ENCODE measurements around the gene DDIT3.

DNA sequence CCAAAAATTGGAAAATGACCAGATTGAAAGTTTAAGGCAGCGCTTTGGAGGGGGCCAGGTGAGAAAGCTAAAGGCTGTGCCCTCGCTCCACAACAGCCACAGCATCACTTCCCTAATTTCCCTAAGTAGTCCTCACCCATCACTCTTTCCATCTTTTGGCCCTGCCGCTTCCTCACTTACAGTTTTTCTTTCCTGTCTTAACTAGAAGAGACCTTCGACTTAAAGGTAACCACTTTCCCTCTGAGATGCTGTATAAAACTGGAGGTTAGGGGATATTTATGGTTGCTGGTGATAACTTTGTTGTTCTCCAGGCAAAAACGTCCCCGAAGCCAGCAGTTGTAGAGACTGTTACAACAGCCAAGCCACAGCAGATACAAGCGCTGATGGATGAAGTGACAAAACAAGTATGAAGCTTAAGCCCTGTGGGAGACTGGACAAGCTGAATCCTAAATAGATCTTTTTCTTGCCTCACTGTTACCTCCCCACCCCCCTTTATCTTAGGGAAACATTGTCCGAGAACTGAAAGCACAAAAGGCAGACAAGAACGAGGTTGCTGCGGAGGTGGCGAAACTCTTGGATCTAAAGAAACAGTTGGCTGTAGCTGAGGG, 4.3 kb downstream of the DDIT3 start:
- TF ChIP-seq SP1 (CRISPR knock-in tag; conservative IDR thresholded peaks at IDR 0.05) (no peak), E2F1 (CRISPR knock-in tag; IDR thresholded peaks at IDR 0.05) (no peak), E2F5 (CRISPR knock-in tag; IDR thresholded peaks at IDR 0.05) (no peak), PRRX2 (CRISPR knock-in tag; IDR thresholded peaks at IDR 0.05) (no peak; the same call in 1 of the 2 replicates), NR1H2 (CRISPR knock-in tag; IDR thresholded peaks at IDR 0.05) (no peak), NR2C2 (CRISPR knock-in tag; IDR thresholded peaks at IDR 0.05) (no peak), IRF2 (CRISPR knock-in tag; IDR thresholded peaks at IDR 0.05; ENCODE audit: borderline replicate concordance, low read depth) (no peak)
- TF ChIP-seq, protein P1, sequence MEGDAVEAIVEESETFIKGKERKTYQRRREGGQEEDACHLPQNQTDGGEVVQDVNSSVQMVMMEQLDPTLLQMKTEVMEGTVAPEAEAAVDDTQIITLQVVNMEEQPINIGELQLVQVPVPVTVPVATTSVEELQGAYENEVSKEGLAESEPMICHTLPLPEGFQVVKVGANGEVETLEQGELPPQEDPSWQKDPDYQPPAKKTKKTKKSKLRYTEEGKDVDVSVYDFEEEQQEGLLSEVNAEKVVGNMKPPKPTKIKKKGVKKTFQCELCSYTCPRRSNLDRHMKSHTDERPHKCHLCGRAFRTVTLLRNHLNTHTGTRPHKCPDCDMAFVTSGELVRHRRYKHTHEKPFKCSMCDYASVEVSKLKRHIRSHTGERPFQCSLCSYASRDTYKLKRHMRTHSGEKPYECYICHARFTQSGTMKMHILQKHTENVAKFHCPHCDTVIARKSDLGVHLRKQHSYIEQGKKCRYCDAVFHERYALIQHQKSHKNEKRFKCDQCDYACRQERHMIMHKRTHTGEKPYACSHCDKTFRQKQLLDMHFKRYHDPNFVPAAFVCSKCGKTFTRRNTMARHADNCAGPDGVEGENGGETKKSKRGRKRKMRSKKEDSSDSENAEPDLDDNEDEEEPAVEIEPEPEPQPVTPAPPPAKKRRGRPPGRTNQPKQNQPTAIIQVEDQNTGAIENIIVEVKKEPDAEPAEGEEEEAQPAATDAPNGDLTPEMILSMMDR (IDR thresholded peaks at IDR 0.05) = no peak
- TF ChIP-seq, protein P2, sequence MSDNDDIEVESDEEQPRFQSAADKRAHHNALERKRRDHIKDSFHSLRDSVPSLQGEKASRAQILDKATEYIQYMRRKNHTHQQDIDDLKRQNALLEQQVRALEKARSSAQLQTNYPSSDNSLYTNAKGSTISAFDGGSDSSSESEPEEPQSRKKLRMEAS (CRISPR knock-in tag; IDR thresholded peaks at IDR 0.05) = no peak
- TF ChIP-seq, protein P3, sequence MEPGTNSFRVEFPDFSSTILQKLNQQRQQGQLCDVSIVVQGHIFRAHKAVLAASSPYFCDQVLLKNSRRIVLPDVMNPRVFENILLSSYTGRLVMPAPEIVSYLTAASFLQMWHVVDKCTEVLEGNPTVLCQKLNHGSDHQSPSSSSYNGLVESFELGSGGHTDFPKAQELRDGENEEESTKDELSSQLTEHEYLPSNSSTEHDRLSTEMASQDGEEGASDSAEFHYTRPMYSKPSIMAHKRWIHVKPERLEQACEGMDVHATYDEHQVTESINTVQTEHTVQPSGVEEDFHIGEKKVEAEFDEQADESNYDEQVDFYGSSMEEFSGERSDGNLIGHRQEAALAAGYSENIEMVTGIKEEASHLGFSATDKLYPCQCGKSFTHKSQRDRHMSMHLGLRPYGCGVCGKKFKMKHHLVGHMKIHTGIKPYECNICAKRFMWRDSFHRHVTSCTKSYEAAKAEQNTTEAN (CRISPR knock-in tag; IDR thresholded peaks at IDR 0.05) = no peak
- TF ChIP-seq, protein P4, sequence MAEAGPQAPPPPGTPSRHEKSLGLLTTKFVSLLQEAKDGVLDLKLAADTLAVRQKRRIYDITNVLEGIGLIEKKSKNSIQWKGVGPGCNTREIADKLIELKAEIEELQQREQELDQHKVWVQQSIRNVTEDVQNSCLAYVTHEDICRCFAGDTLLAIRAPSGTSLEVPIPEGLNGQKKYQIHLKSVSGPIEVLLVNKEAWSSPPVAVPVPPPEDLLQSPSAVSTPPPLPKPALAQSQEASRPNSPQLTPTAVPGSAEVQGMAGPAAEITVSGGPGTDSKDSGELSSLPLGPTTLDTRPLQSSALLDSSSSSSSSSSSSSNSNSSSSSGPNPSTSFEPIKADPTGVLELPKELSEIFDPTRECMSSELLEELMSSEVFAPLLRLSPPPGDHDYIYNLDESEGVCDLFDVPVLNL (CRISPR knock-in tag; IDR thresholded peaks at IDR 0.05; ENCODE audit: borderline replicate concordance, low read depth) = no peak

All from WTC11 (cell line).